SK-N-SH (cell line): ENCODE measurements around the gene KLHL30.

Source experiments
- CTCF ChIP-seq: fragments of 200-600 bp; sonication (generic); IDR thresholded peaks from 2 replicates; pipeline ENCODE4 v1.6.1; 2017; ENCODE audit warnings: antibody characterized with exemption, mild to moderate bottlenecking, moderate library complexity
- EP300 ChIP-seq, 2 experiments: IDR thresholded peaks; 2 replicates each; pipeline versions ENCODE4 v1.4.0 to v1.6.1; 2012; ENCODE audit warnings: borderline replicate concordance in 1 of 2, low read depth in 1 of 2, low read length in 1 of 2
- JUND ChIP-seq: IDR thresholded peaks from 2 replicates; pipeline ENCODE4 v1.4.0; 2012
- MEF2A ChIP-seq: IDR thresholded peaks from 2 replicates; pipeline ENCODE4 v1.4.0; 2012; ENCODE audit warnings: low read depth, borderline replicate concordance
- POLR2AphosphoS5 ChIP-seq: IDR thresholded peaks from 2 replicates; pipeline ENCODE4 v1.6.1; 2012; ENCODE audit warnings: low read depth, low read length
- RAD21 ChIP-seq: IDR thresholded peaks from 2 replicates; pipeline ENCODE4 v1.6.1; 2012; ENCODE audit warnings: mild to moderate bottlenecking, low read length
- REST ChIP-seq: IDR thresholded peaks from 2 replicates; pipeline ENCODE4 v1.6.1; 2012; ENCODE audit warnings: mild to moderate bottlenecking, low read depth, low read length, moderate library complexity
- TAF1 ChIP-seq: IDR thresholded peaks from 2 replicates; pipeline ENCODE4 v1.6.1; 2012; ENCODE audit warnings: low read depth, mild to moderate bottlenecking, low read length, moderate library complexity, borderline replicate concordance
- TCF12 ChIP-seq: IDR thresholded peaks from 2 replicates; pipeline ENCODE4 v1.4.0; 2012
- USF1 ChIP-seq: IDR thresholded peaks from 2 replicates; pipeline ENCODE4 v1.4.0; 2012; ENCODE audit warnings: low read depth, borderline replicate concordance
- YY1 ChIP-seq: IDR thresholded peaks from 2 replicates; pipeline ENCODE4 v1.4.0; 2012; ENCODE audit warnings: low read depth, mild to moderate bottlenecking

GRCh38 chr2:238135601-238136150 lies 2.8 kb upstream of the KLHL30 start:
- TF ChIP-seq YY1 (no peak), POLR2AphosphoS5 (no peak), EP300 (IDR thresholded peaks at IDR 0.05; ENCODE audit: borderline replicate concordance in 1 of 2, low read depth in 1 of 2, low read length in 1 of 2) (no peak), CTCF (no peak), TCF12 (no peak), JUND (no peak), REST (no peak), USF1 (no peak), RAD21 (no peak), TAF1 (no peak), MEF2A (no peak)
